ENCODE measurements around the gene LCN6.
A peak's percentile ranks its signal among the peaks of the same experiment; 100 is the strongest.

The LCN6 gene

GRCh38 chr9:136774416-136775045 lies 26.2 kb upstream of the LCN6 start:
- Histone ChIP-seq H3K36me3 (ENCODE audit: low read length) (no peaks in the 10 kb centered on the region), H3F3A (ENCODE audit: insufficient read depth) (no peaks in the 10 kb centered on the region), H3K27me3 (ENCODE audit: low read length) (no peaks in the 10 kb centered on the region), H3K9me2 (replicated peaks; ENCODE audit: insufficient read depth, low read length) (no peaks in the 10 kb centered on the region), H3K4me2 (ENCODE audit: low read depth, low read length, poor library complexity, severe bottlenecking) (no peak overlapping the region), H3K4me3 (ENCODE audit: insufficient read depth, low read length, poor library complexity, severe bottlenecking) (no peak overlapping the region), H3K9ac (ENCODE audit: low read length) (no peak overlapping the region), H3K79me2 (ENCODE audit: insufficient read depth, low read length) (no peaks in the 10 kb centered on the region), H2AFZ (ENCODE audit: low read depth, low read length, severe bottlenecking) (no peak overlapping the region), H3K9me3 (ENCODE audit: insufficient read depth, low read length) (peaks cover 5% of the 10 kb centered on the region; the same call in 1 of the 2 replicates), H4K20me1 (ENCODE audit: low read depth, low read length) (no peaks in the 10 kb centered on the region), H3K27ac (ENCODE audit: low read depth, low read length) (no peak overlapping the region)
- no peak for TF ChIP-seq CTCF (IDR thresholded peaks at IDR 0.05; ENCODE audit: insufficient read depth, low read length, poor library complexity, severe bottlenecking)
- TF ChIP-seq EZH2phosphoT487 (conservative IDR thresholded peaks at IDR 0.05; ENCODE audit: low read length), result no peak

DNA sequence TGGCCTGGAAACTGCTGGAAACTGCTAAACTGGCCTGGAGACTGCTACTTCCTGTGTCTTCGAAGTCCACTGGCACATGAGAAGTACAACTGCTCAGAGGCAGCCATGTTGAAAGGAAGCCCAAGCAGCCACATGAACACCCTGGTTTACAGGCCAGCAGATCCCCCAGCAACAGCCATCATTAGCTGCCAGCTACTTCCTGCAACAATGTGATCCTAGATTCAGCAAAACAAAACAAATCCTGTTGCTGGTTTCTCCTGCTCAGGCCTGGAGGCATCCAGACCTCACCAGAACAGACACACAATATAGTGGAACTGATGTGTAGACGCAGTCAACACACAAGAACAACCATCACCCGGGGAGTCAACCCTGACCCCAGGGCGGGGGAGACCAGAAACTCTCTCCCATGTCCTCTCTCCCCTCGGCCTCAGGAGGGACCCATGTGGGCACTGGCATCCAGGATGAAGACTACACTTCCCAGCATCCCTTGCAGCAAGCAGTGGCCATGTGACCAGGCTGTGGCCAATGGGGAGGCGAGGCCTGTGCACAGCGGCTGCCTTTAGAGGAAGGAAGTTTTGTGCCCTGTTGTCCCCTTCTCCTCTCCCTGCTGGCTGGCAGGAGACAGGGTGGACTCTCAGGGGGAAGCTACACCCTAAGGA lies 25.2 kb upstream of the LCN6 start:
- Histone ChIP-seq H3K9me3 (ENCODE audit: insufficient read depth, low read length) (peaks cover 5% of the 10 kb centered on the region; the same call in 1 of the 2 replicates), H3K9me2 (replicated peaks; ENCODE audit: insufficient read depth, low read length) (no peaks in the 10 kb centered on the region), H3K36me3 (ENCODE audit: low read length) (no peaks in the 10 kb centered on the region), H2AFZ (ENCODE audit: low read depth, low read length, severe bottlenecking) (peak overlapping the region; percentile 13), H3K4me2 (ENCODE audit: low read depth, low read length, poor library complexity, severe bottlenecking) (no peak overlapping the region), H3K27ac (ENCODE audit: low read depth, low read length) (no peak overlapping the region), H4K20me1 (ENCODE audit: low read depth, low read length) (no peaks in the 10 kb centered on the region), H3K27me3 (ENCODE audit: low read length) (no peaks in the 10 kb centered on the region), H3K9ac (ENCODE audit: low read length) (no peak overlapping the region), H3F3A (ENCODE audit: insufficient read depth) (no peaks in the 10 kb centered on the region), H3K79me2 (ENCODE audit: insufficient read depth, low read length) (no peaks in the 10 kb centered on the region), H3K4me3 (ENCODE audit: insufficient read depth, low read length, poor library complexity, severe bottlenecking) (no peak overlapping the region)
- TF ChIP-seq CTCF (IDR thresholded peaks at IDR 0.05; ENCODE audit: insufficient read depth, low read length, poor library complexity, severe bottlenecking), result no peak
- no peak for TF ChIP-seq EZH2phosphoT487 (conservative IDR thresholded peaks at IDR 0.05; ENCODE audit: low read length)

GRCh38 chr9:136771907-136772415 lies 23.6 kb upstream of the LCN6 start:
- Histone ChIP-seq H4K20me1 (ENCODE audit: low read depth, low read length) (no peaks in the 10 kb centered on the region), H3K9ac (ENCODE audit: low read length) (no peak overlapping the region), H3K27me3 (ENCODE audit: low read length) (no peaks in the 10 kb centered on the region), H3K9me3 (ENCODE audit: insufficient read depth, low read length) (peaks cover 5% of the 10 kb centered on the region; the same call in 1 of the 2 replicates), H3K9me2 (replicated peaks; ENCODE audit: insufficient read depth, low read length) (no peaks in the 10 kb centered on the region), H3K36me3 (ENCODE audit: low read length) (no peaks in the 10 kb centered on the region), H3K4me3 (ENCODE audit: insufficient read depth, low read length, poor library complexity, severe bottlenecking) (no peak overlapping the region), H3K27ac (ENCODE audit: low read depth, low read length) (no peak overlapping the region), H3K79me2 (ENCODE audit: insufficient read depth, low read length) (no peaks in the 10 kb centered on the region), H3K4me2 (ENCODE audit: low read depth, low read length, poor library complexity, severe bottlenecking) (no peak overlapping the region), H3F3A (ENCODE audit: insufficient read depth) (peaks cover 6% of the 10 kb centered on the region), H2AFZ (ENCODE audit: low read depth, low read length, severe bottlenecking) (no peak overlapping the region)
- no peak for TF ChIP-seq CTCF (IDR thresholded peaks at IDR 0.05; ENCODE audit: insufficient read depth, low read length, poor library complexity, severe bottlenecking)
- no peak for TF ChIP-seq EZH2phosphoT487 (conservative IDR thresholded peaks at IDR 0.05; ENCODE audit: low read length)

All from SU-DHL-6 (cell line).